Measurements from ENCODE around the gene BLCAP.

BLCAP gene

DNA sequence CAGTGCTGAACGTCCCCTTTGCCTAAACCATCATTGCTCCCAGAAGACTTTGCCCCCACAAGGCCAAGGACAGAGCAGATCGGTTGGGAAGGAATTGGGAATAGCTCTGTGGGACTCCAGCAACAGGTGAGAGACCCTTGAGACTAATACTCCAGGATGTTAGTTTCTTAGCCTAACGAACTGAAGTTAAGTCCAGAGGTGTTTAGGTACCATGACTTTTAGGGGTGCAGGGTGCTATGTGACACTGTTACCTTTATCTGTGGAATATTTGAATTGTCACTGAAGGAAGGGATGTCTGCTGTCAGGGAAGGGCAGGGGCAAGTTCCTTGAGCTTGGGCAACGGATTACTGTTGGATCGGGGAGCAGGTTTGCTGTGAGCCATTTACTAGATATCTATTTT, 1.9 kb downstream of the BLCAP start:
- Histone ChIP-seq H3F3A (ENCODE audit: control insufficient read depth, insufficient read depth) (no peaks in the 10 kb centered on the region), H3K27ac (ENCODE audit: low read depth, low read length) (no peak overlapping the region), H3K36me3 (ENCODE audit: control insufficient read depth, low read length) (0 out of 2 replicates have a peak, but pooled peaks cover 5% of the 10 kb centered on the region), H3K4me1 (ENCODE audit: control insufficient read depth, low read length) (peaks cover 31% of the 10 kb centered on the region), H3K79me2 (ENCODE audit: control insufficient read depth, low read length) (peaks cover 67% of the 10 kb centered on the region), H3K9me3 (ENCODE audit: control insufficient read depth, insufficient read depth, low read length) (no peaks in the 10 kb centered on the region), H4K20me1 (ENCODE audit: control insufficient read depth, insufficient read depth, low read depth, low read length) (peaks cover 10% of the 10 kb centered on the region; the same call in 1 of the 2 replicates), H3K4me2 (ENCODE audit: low read length) (peak overlapping the region; percentile 80), H3K27me3 (ENCODE audit: control insufficient read depth, low read length) (no peaks in the 10 kb centered on the region), H3K9me2 (replicated peaks; ENCODE audit: control insufficient read depth, low read length) (no peaks in the 10 kb centered on the region), H3K4me3 (ENCODE audit: low read length) (peak overlapping the region; percentile 91)
- no peak for TF ChIP-seq EZH2phosphoT487 (IDR thresholded peaks at IDR 0.05; ENCODE audit: borderline replicate concordance, low read length)
- TF ChIP-seq, protein P1, sequence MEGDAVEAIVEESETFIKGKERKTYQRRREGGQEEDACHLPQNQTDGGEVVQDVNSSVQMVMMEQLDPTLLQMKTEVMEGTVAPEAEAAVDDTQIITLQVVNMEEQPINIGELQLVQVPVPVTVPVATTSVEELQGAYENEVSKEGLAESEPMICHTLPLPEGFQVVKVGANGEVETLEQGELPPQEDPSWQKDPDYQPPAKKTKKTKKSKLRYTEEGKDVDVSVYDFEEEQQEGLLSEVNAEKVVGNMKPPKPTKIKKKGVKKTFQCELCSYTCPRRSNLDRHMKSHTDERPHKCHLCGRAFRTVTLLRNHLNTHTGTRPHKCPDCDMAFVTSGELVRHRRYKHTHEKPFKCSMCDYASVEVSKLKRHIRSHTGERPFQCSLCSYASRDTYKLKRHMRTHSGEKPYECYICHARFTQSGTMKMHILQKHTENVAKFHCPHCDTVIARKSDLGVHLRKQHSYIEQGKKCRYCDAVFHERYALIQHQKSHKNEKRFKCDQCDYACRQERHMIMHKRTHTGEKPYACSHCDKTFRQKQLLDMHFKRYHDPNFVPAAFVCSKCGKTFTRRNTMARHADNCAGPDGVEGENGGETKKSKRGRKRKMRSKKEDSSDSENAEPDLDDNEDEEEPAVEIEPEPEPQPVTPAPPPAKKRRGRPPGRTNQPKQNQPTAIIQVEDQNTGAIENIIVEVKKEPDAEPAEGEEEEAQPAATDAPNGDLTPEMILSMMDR (IDR thresholded peaks at IDR 0.05; ENCODE audit: low read depth, low read length, poor library complexity, severe bottlenecking) = no peak

DNA sequence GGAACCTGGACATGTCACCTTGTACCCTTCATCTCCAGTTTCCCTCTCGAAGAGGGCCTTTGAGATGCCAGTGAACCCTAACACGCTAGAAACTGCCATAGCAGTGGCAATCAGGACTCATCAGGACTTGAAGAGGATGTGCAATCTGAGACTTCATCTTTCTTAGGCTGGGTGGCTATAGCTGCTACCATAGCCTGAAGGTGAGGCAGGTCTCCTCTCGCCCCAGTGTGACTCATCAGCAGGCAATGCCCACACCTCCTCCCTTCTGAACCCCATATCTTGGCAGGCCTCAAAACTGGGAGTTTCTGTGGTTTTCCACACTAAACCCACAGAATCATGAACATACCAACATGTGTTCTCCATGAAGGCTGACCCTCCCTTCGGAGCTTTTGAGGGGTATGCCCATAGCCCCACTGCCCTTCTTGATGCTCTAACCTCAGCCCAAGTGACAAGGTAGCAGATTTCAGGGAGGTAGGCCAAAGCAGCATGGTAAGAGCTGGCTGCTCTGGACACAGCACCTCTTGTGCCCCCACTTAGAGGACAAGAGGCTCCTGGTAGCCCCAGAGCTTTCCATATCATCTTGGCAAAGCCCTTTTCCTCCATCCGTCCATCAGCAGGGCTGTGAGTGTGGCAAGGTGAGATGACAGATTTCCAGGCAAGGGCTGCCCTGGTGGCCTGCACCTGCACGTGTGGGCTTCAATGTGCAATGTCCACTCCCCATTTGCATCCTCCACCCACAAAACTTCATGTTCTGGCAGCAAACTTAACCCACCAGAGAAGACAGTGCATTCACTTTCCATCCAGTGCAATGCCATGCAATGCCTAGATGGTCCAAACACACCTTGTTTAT, 2.6 kb downstream of the BLCAP start:
- H3K27ac ChIP-seq (ENCODE audit: low read depth, low read length) = no peak overlapping the region
- no peak for TF ChIP-seq EZH2phosphoT487 (IDR thresholded peaks at IDR 0.05; ENCODE audit: borderline replicate concordance, low read length)
- TF ChIP-seq, protein P1 (IDR thresholded peaks at IDR 0.05; ENCODE audit: low read depth, low read length, poor library complexity, severe bottlenecking) = no peak
- H3K4me3 ChIP-seq (ENCODE audit: low read length) = no peak overlapping the region
- H4K20me1 ChIP-seq (ENCODE audit: control insufficient read depth, insufficient read depth, low read depth, low read length) = peaks cover 10% of the 10 kb centered on the region; the same call in 1 of the 2 replicates
- peak overlapping the region; percentile 80 for H3K4me2 ChIP-seq (ENCODE audit: low read length)
- 0 out of 2 replicates have a peak, but pooled peaks cover 5% of the 10 kb centered on the region for H3K36me3 ChIP-seq (ENCODE audit: control insufficient read depth, low read length)
- H3K79me2 ChIP-seq (ENCODE audit: control insufficient read depth, low read length) = peaks cover 75% of the 10 kb centered on the region
- no peaks in the 10 kb centered on the region for H3F3A ChIP-seq (ENCODE audit: control insufficient read depth, insufficient read depth)
- H3K27me3 ChIP-seq (ENCODE audit: control insufficient read depth, low read length) = no peaks in the 10 kb centered on the region
- no peaks in the 10 kb centered on the region for H3K9me3 ChIP-seq (ENCODE audit: control insufficient read depth, insufficient read depth, low read length)
- H3K4me1 ChIP-seq (ENCODE audit: control insufficient read depth, low read length) = peaks cover 31% of the 10 kb centered on the region
- no peaks in the 10 kb centered on the region for H3K9me2 ChIP-seq (replicated peaks; ENCODE audit: control insufficient read depth, low read length)

DNA sequence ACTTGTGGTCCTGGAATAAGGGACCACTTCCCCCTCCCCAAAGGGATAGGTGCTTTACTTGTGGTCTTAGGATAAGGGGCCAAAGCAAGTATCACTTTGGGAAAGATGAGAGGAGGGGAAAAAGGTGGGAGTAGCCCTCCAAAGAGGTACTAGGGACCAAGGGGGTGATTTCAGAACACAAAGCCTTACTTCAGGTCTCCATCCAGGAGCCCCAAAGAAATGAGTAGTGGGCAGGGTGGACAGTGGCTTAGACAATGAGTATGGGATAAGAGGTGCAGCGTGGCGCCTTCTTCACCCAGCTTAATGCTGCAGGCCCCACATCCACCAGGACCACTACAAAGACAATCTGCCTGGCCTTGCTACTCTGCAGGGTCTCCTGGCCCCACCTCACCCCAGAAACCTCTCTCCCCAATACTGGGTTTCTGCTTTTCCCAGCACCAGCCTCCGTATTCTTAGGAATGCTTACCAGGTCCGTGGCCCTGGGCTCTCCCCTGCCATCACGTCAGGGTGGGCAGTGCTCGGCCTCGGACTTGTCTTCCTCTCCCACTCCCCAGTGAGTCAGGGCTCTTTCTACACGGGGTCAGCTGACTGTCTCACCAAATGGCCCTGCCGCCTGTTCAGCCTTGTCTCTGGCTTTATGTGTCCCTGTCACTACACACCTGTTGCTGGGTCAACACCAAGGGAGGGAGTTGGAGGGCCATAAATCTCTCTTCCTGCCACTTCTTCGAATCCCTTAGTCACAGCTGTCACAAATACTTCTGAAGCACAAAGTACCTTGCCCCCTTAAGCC, 3.6 kb downstream of the BLCAP start:
- H3K4me1 ChIP-seq (ENCODE audit: control insufficient read depth, low read length) = peaks cover 29% of the 10 kb centered on the region
- no peaks in the 10 kb centered on the region for H3F3A ChIP-seq (ENCODE audit: control insufficient read depth, insufficient read depth)
- H3K4me3 ChIP-seq (ENCODE audit: low read length) = no peak overlapping the region
- no peak overlapping the region for H3K27ac ChIP-seq (ENCODE audit: low read depth, low read length)
- H3K4me2 ChIP-seq (ENCODE audit: low read length) = no peak overlapping the region
- 0 out of 2 replicates have a peak, but pooled peaks cover 5% of the 10 kb centered on the region for H3K36me3 ChIP-seq (ENCODE audit: control insufficient read depth, low read length)
- peaks cover 10% of the 10 kb centered on the region; the same call in 1 of the 2 replicates for H4K20me1 ChIP-seq (ENCODE audit: control insufficient read depth, insufficient read depth, low read depth, low read length)
- TF ChIP-seq EZH2phosphoT487 (IDR thresholded peaks at IDR 0.05; ENCODE audit: borderline replicate concordance, low read length) = no peak
- TF ChIP-seq, protein P1 (IDR thresholded peaks at IDR 0.05; ENCODE audit: low read depth, low read length, poor library complexity, severe bottlenecking) = no peak
- H3K9me2 ChIP-seq (replicated peaks; ENCODE audit: control insufficient read depth, low read length) = no peaks in the 10 kb centered on the region
- H3K9me3 ChIP-seq (ENCODE audit: control insufficient read depth, insufficient read depth, low read length) = no peaks in the 10 kb centered on the region
- H3K27me3 ChIP-seq (ENCODE audit: control insufficient read depth, low read length) = no peaks in the 10 kb centered on the region
- H3K79me2 ChIP-seq (ENCODE audit: control insufficient read depth, low read length) = peaks cover 81% of the 10 kb centered on the region
